IPS DF 4.7 (cell line): Measurements from ENCODE around the gene PQBP1.

ENCODE experiments used
- DNase-seq: peaks from one replicate; pipeline ENCODE4 v3.0.0-alpha.2; 2013; ENCODE audit warnings: low spot score; ENCODE audit errors: extremely low read depth

Gene PQBP1

GRCh38 chrX:48901069-48901468, 3.3 kb downstream of the PQBP1 start:
- DNase-seq, result no peak

GRCh38 chrX:48902135-48902534, 4.4 kb downstream of the PQBP1 start:
- no peak for DNase-seq

GRCh38 chrX:48902776-48903175, 5.0 kb downstream of the PQBP1 start:
- no peak for DNase-seq

GRCh38 chrX:48903290-48903689, 5.6 kb downstream of the PQBP1 start:
- DNase-seq, result no peak

- no peak for DNase-seq
Measured at GRCh38 chrX:48904180-48904579, 6.5 kb downstream of the PQBP1 start.

GRCh38 chrX:48904626-48905025, 6.9 kb downstream of the PQBP1 start:
- DNase-seq, result no peak

GRCh38 chrX:48905090-48905790, 7.5 kb downstream of the PQBP1 start:
- no peak for DNase-seq

GRCh38 chrX:48908600-48908999, 10.9 kb downstream of the PQBP1 start:
- DNase-seq, result no peak

GRCh38 chrX:48909703-48910294, 12.1 kb downstream of the PQBP1 start:
- DNase-seq, result no peak

GRCh38 chrX:48910926-48911411, 13.2 kb downstream of the PQBP1 start:
- DNase-seq, result no peak

- DNase-seq, result no peak
Measured at GRCh38 chrX:48911412-48912182, 13.9 kb downstream of the PQBP1 start, which contains the start of gene SLC35A2. Gene SLC35A2 (minus strand): TSS chrX:48911646. CDS start chrX:48911636, 10 bp downstream.

- DNase-seq, result no peak
Measured at GRCh38 chrX:48913605-48914366, 16.1 kb downstream of the PQBP1 start.

- no peak for DNase-seq
Measured at GRCh38 chrX:48914593-48915493, 17.1 kb downstream of the PQBP1 start.

- DNase-seq, result no peak
Measured at GRCh38 chrX:48917139-48918001, 19.6 kb downstream of the PQBP1 start.

- no peak for DNase-seq
Measured at GRCh38 chrX:48918301-48918642, 20.5 kb downstream of the PQBP1 start.

GRCh38 chrX:48918643-48919340, 21.1 kb downstream of the PQBP1 start, which contains the start of gene PIM2:
Gene PIM2 (minus strand): TSS chrX:48919024. CDS start chrX:48918834, 190 bp downstream.
- DNase-seq, result no peak

- DNase-seq, result no peak
Measured at GRCh38 chrX:48919360-48919841, 21.7 kb downstream of the PQBP1 start.

GRCh38 chrX:48919947-48920717, 22.4 kb downstream of the PQBP1 start:
- no peak for DNase-seq
